IMR-90 (cell line): ENCODE data around the gene CABP1. TPM values are rescaled to one million over a fixed set of nuclear protein-coding genes. Genes with fewer than 3 reads are reported as not detected.
A peak's percentile ranks its signal among the peaks of the same experiment; 100 is the strongest.

ENCODE experiments used
- ATAC-seq: fragments of 200-7000 bp; cut with Tn5 transposase; 2 replicates; pipeline ENCODE4 v1.9.1; 2020; ENCODE audit warnings: low read depth, mild to moderate bottlenecking, moderate library complexity
- BruUV-seq: library from RNA; stranded (reverse); fragments of 400-500 nt; replicated peaks from 2 replicates; lab custom pipeline; 2021; lab: Mats Ljungman, UMichigan
- CTCF ChIA-PET: fragments of 300-600 bp; formaldehyde crosslinking; extraction: SDS; loops from one replicate; lab custom pipeline; 2021; ENCODE audit warnings: antibody characterized with exemption; lab: Yijun Ruan, JAX
- POLR2A ChIA-PET: fragments of 300-600 bp; sonication (Branson Sonifier 250); formaldehyde crosslinking; loops from one replicate; lab custom pipeline; 2022; ENCODE audit warnings: antibody characterized with exemption; ENCODE audit not compliant: unreplicated experiment; lab: Charles Lee
- DNase-seq: peaks from one replicate; pipeline ENCODE4 v3.0.0; 2013
- H2AFZ ChIP-seq: replicated peaks from 2 replicates; pipeline ENCODE3; 2013; ENCODE audit warnings: low read length, mild to moderate bottlenecking; ENCODE audit not compliant: poor library complexity
- H2AK5ac ChIP-seq: 2 replicates; pipeline ENCODE4 v1.6.1; 2013; ENCODE audit warnings: low read depth, low read length, inconsistent platforms
- H2AK9ac ChIP-seq: replicated peaks from 2 replicates; pipeline ENCODE3; 2013; ENCODE audit warnings: mild to moderate bottlenecking, low read depth, low read length, moderate library complexity; ENCODE audit not compliant: poor library complexity
- H2BK120ac ChIP-seq: 2 replicates; pipeline ENCODE4 v1.6.1; 2013; ENCODE audit warnings: low read depth, low read length, inconsistent platforms
- H2BK15ac ChIP-seq: 3 replicates; pipeline ENCODE4 v1.6.1; 2013; ENCODE audit warnings: low read depth, low read length, inconsistent platforms
- H2BK20ac ChIP-seq: 2 replicates; pipeline ENCODE4 v1.6.1; 2013; ENCODE audit warnings: low read depth, mild to moderate bottlenecking, inconsistent platforms, low read length, moderate library complexity
- H2BK5ac ChIP-seq: 2 replicates; pipeline ENCODE4 v1.6.1; 2013; ENCODE audit warnings: mild to moderate bottlenecking, low read depth, low read length, inconsistent platforms; ENCODE audit not compliant: poor library complexity, severe bottlenecking
- H3K14ac ChIP-seq: replicated peaks from 2 replicates; pipeline ENCODE4 v1.6.1; 2013; ENCODE audit warnings: low read depth, low read length, inconsistent platforms
- H3K18ac ChIP-seq: 2 replicates; pipeline ENCODE4 v1.6.1; 2013; ENCODE audit warnings: low read depth, low read length, control low read depth
- H3K23ac ChIP-seq: 2 replicates; pipeline ENCODE4 v1.6.1; 2013; ENCODE audit warnings: low read depth, low read length, inconsistent platforms
- H3K27ac ChIP-seq: 2 replicates; pipeline ENCODE4 v1.5.1; 2013; ENCODE audit warnings: mild to moderate bottlenecking, control low read depth, low read length; ENCODE audit not compliant: insufficient read depth
- H3K27me3 ChIP-seq: 2 replicates; pipeline ENCODE4 v1.6.1; 2013; ENCODE audit warnings: low read length; ENCODE audit not compliant: control insufficient read depth, insufficient read depth
- H3K36me3 ChIP-seq: 2 replicates; pipeline ENCODE4 v1.6.1; 2013; ENCODE audit warnings: low read length, mixed read lengths; ENCODE audit not compliant: control insufficient read depth, insufficient read depth
- H3K4ac ChIP-seq: 2 replicates; pipeline ENCODE4 v1.6.1; 2013; ENCODE audit warnings: low read depth, low read length, inconsistent platforms
- H3K4me1 ChIP-seq: 2 replicates; pipeline ENCODE4 v1.6.1; 2013; ENCODE audit warnings: low read length, mixed read lengths; ENCODE audit not compliant: control insufficient read depth, insufficient read depth
- H3K4me2 ChIP-seq: 2 replicates; pipeline ENCODE4 v1.6.1; 2013; ENCODE audit warnings: low read depth, mild to moderate bottlenecking, control low read depth, low read length, moderate library complexity
- H3K4me3 ChIP-seq: 2 replicates; pipeline ENCODE4 v1.5.1; 2013; ENCODE audit warnings: low read depth, mild to moderate bottlenecking, control low read depth, low read length, moderate library complexity; ENCODE audit not compliant: insufficient read depth
- H3K56ac ChIP-seq: 2 replicates; pipeline ENCODE4 v1.6.1; 2013; ENCODE audit warnings: low read length, inconsistent platforms; ENCODE audit not compliant: insufficient read depth; ENCODE audit errors: extremely low read depth
- H3K79me1 ChIP-seq, 2 experiments: 2 replicates each; pipeline ENCODE4 v1.6.1; 2013; ENCODE audit warnings: low read length in 2 of 2, inconsistent platforms in 1 of 2, low read depth in 1 of 2
- H3K9ac ChIP-seq: 2 replicates; pipeline ENCODE4 v1.6.1; 2013; ENCODE audit warnings: low read depth, low read length, control low read depth
- H3K9me1 ChIP-seq: 2 replicates; pipeline ENCODE4 v1.6.1; 2013; ENCODE audit warnings: low read length, inconsistent platforms; ENCODE audit not compliant: insufficient read depth
- H3K9me3 ChIP-seq: 2 replicates; pipeline ENCODE4 v1.6.1; 2013; ENCODE audit warnings: low read length; ENCODE audit not compliant: control insufficient read depth, insufficient read depth
- H4K20me1 ChIP-seq: 2 replicates; pipeline ENCODE4 v1.6.1; 2013; ENCODE audit warnings: low read length, inconsistent platforms; ENCODE audit not compliant: insufficient read depth
- H4K5ac ChIP-seq: 2 replicates; pipeline ENCODE4 v1.6.1; 2013; ENCODE audit warnings: mild to moderate bottlenecking, low read depth, low read length, control low read depth
- H4K8ac ChIP-seq, 2 experiments: 2 replicates each; pipeline ENCODE4 v1.6.1; 2013; ENCODE audit warnings: low read depth in 2 of 2, low read length in 2 of 2, control low read depth in 1 of 2, inconsistent platforms in 1 of 2
- H4K91ac ChIP-seq: 2 replicates; pipeline ENCODE4 v1.6.1; 2013; ENCODE audit warnings: low read depth, low read length, inconsistent platforms; ENCODE audit not compliant: insufficient read depth
- BHLHE40 ChIP-seq: fragments of 150-350 bp; IDR thresholded peaks from 2 replicates; pipeline ENCODE4 v1.6.1; 2016; ENCODE audit warnings: mild to moderate bottlenecking, low read depth, low read length
- CEBPB ChIP-seq: IDR thresholded peaks from 2 replicates; pipeline ENCODE4 v1.6.1; 2012; ENCODE audit warnings: low read depth, low read length, improper control_type of control experiment
- CHD1 ChIP-seq: IDR thresholded peaks from 2 replicates; pipeline ENCODE4 v1.6.1; 2012; ENCODE audit warnings: low read depth, low read length, improper control_type of control experiment
- CTCF ChIP-seq: conservative IDR thresholded peaks from 2 replicates; pipeline ENCODE4 v1.5.1; 2012; ENCODE audit warnings: mild to moderate bottlenecking, low read depth, low read length, improper control_type of control experiment
- FOS ChIP-seq: fragments of 150-350 bp; IDR thresholded peaks from 2 replicates; pipeline ENCODE4 v1.6.1; 2016; ENCODE audit warnings: low read depth, low read length
- MAFK ChIP-seq: IDR thresholded peaks from 2 replicates; pipeline ENCODE4 v1.6.1; 2012; ENCODE audit warnings: low read depth, low read length, improper control_type of control experiment
- MAZ ChIP-seq: IDR thresholded peaks from 2 replicates; pipeline ENCODE4 v1.6.1; 2012; ENCODE audit warnings: low read depth, mild to moderate bottlenecking, low read length, improper control_type of control experiment, moderate library complexity, borderline replicate concordance
- MXI1 ChIP-seq: IDR thresholded peaks from 2 replicates; pipeline ENCODE4 v1.6.1; 2012; ENCODE audit warnings: low read depth, mild to moderate bottlenecking, low read length, moderate library complexity, borderline replicate concordance
- NFE2L2 ChIP-seq: fragments of 150-350 bp; IDR thresholded peaks from 2 replicates; pipeline ENCODE4 v1.6.1; 2016; ENCODE audit warnings: low read depth, mild to moderate bottlenecking, low read length
- POLR2A ChIP-seq: IDR thresholded peaks from 2 replicates; pipeline ENCODE4 v1.6.1; 2012; ENCODE audit warnings: mild to moderate bottlenecking, low read depth, low read length
- RAD21 ChIP-seq: IDR thresholded peaks from 2 replicates; pipeline ENCODE4 v1.6.1; 2012; ENCODE audit warnings: low read length, improper control_type of control experiment
- RCOR1 ChIP-seq: IDR thresholded peaks from 2 replicates; pipeline ENCODE4 v1.6.1; 2012; ENCODE audit warnings: mild to moderate bottlenecking, low read length, improper control_type of control experiment; ENCODE audit not compliant: insufficient replicate concordance
- RFX5 ChIP-seq: IDR thresholded peaks from 2 replicates; pipeline ENCODE4 v1.8.0; 2012; ENCODE audit warnings: low read depth, mild to moderate bottlenecking, low read length, moderate library complexity
- SMC3 ChIP-seq: fragments of 150-350 bp; IDR thresholded peaks from 2 replicates; pipeline ENCODE4 v1.6.1; 2016; ENCODE audit warnings: low read depth, mild to moderate bottlenecking, antibody characterized with exemption, low read length, moderate library complexity
- WGBS, 2 experiments: methylation state at CpG; one replicate each; pipeline versions ENCODE4 v1.1.5 to v1.1.7; 2013; ENCODE audit warnings: missing lambda C conversion rate in 2 of 2; ENCODE audit not compliant: insufficient read length in 1 of 2; ENCODE audit errors: extremely low coverage in 2 of 2; 5-methylcytosine and 5-hydroxymethylcytosine counted together
- dilution Hi-C: fragments of 300-500 bp; cut with HindIII; formaldehyde crosslinking; loops from one replicate; pipeline ENCODE4 v1.14.3; 2018; ENCODE audit warnings: low sequenced_read_pairs; ENCODE audit not compliant: unreplicated experiment
- in situ Hi-C: fragments of 300-500 bp; cut with MboI; formaldehyde crosslinking; loops from 3 replicates; pipeline ENCODE4 v1.14.3; 2019; ENCODE audit warnings: low sequenced_read_pairs, inconsistent platforms, mixed read lengths
- intact Hi-C: fragments of 100-400 bp; cut with micrococcal nuclease; formaldehyde crosslinking; loops from 2 replicates; pipeline ENCODE4 v1.10.0; 2022
- polyA plus RNA-seq, 3 experiments: library from polyadenylated mRNA; depleted of rRNA; stranded (reverse); fragments of >200 nt; gene quantifications; 2 replicates each; pipeline ENCODE4 v1.2.3, GENCODE V29; 2012; ENCODE audit warnings: low replicate concordance in 1 of 3
- total RNA-seq: library from RNA; depleted of rRNA; stranded (reverse); fragments of >200 nt; gene quantifications from 2 replicates; pipeline ENCODE4 v1.2.3, GENCODE V29; 2012
- TF ChIP-seq, protein P1 (sequence below): fragments of 150-350 bp; IDR thresholded peaks from 2 replicates; pipeline ENCODE4 v1.6.1; 2017; ENCODE audit warnings: mild to moderate bottlenecking, antibody characterized with exemption, low read length, low read depth
- TF ChIP-seq, protein P2 (sequence below): fragments of 150-350 bp; IDR thresholded peaks from 2 replicates; pipeline ENCODE4 v1.6.1; 2016; ENCODE audit warnings: low read depth, mild to moderate bottlenecking, low read length, moderate library complexity, borderline replicate concordance

The CABP1 gene
- total and polyA plus RNA-seq, 2 of the 4 experiments (the other 2 are of a cell fraction), result 0.54 to 1.1 TPM

DNA sequence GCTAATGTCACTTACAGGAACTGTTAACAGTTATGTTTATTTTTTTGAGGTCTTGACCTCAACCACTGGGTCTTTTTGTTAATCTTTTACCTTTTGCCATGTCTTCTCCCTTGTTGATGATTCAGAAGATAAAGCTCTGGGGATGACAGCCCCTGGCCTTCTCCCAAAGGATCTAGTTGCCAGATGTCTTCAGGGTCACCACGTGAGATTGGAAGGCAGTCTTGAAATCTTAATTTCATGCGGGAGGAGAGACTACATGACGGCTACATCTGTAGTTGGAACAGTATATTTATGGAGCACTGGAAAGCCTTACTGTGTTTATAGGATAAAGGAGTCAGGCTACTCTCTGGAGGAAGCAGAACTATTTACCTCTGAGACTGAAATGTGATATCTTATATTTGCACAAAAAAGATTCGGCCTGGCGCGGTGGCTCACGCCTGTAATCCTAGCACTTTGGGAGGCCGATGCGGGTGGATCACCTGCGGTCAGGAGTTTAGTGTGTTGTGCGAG, 52.2 kb downstream of the CABP1 start:
- no peak overlapping the region for H3K56ac ChIP-seq
- 60% methylated on average over 2 of the region's 11 CpGs; no CpG with 5 or more reads in 1 of the 2 experiments for WGBS, 2 experiments
- no peak overlapping the region for H3K18ac ChIP-seq
- H3K27ac ChIP-seq, result no peak overlapping the region
- H3K23ac ChIP-seq, result no peak overlapping the region
- DNase-seq (peak; percentile 45), ATAC-seq (peak; percentile 35; the same call in 1 of the 2 replicates)
- H3K27me3 ChIP-seq, result no peaks in the 10 kb centered on the region
- no peak overlapping the region for H2BK20ac ChIP-seq
- peaks cover 44 to 80% of the 10 kb centered on the region in 2 experiments for H3K79me1 ChIP-seq
- no TSS peak for BruUV-seq
- no peak overlapping the region for H2AK9ac ChIP-seq
- ChIA-PET POLR2A (no interaction called here), CTCF (interaction anchor here (0.9 kb wide), 1 partner anchor 43 kb away, joined by 3 read pairs; no protein-coding TSS in a partner anchor)
- peak overlapping the region; percentile 10; the same call in 1 of the 2 replicates for H3K4me2 ChIP-seq
- H2BK120ac ChIP-seq, result no peak overlapping the region
- H3K9me1 ChIP-seq, result peaks cover 35% of the 10 kb centered on the region
- H3K4me3 ChIP-seq, result no peak overlapping the region
- no peak overlapping the region for H3K4ac ChIP-seq
- intact Hi-C loops, result no loop called here
- H2BK5ac ChIP-seq, result no peak overlapping the region
- TF ChIP-seq RFX5 (no peak), CEBPB (no peak), POLR2A (no peak), CTCF (no peak), CHD1 (no peak), RAD21 (no peak), NFE2L2 (no peak), MXI1 (no peak), FOS (no peak), SMC3 (no peak), RCOR1 (no peak), BHLHE40 (no peak), MAFK (no peak), MAZ (no peak)
- TF ChIP-seq, protein P1, sequence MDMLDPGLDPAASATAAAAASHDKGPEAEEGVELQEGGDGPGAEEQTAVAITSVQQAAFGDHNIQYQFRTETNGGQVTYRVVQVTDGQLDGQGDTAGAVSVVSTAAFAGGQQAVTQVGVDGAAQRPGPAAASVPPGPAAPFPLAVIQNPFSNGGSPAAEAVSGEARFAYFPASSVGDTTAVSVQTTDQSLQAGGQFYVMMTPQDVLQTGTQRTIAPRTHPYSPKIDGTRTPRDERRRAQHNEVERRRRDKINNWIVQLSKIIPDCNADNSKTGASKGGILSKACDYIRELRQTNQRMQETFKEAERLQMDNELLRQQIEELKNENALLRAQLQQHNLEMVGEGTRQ, result no peak
- TF ChIP-seq, protein P2, sequence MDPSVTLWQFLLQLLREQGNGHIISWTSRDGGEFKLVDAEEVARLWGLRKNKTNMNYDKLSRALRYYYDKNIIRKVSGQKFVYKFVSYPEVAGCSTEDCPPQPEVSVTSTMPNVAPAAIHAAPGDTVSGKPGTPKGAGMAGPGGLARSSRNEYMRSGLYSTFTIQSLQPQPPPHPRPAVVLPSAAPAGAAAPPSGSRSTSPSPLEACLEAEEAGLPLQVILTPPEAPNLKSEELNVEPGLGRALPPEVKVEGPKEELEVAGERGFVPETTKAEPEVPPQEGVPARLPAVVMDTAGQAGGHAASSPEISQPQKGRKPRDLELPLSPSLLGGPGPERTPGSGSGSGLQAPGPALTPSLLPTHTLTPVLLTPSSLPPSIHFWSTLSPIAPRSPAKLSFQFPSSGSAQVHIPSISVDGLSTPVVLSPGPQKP, result no peak
- no peaks in the 10 kb centered on the region for H3K9me3 ChIP-seq
- H4K20me1 ChIP-seq, result peaks cover 79% of the 10 kb centered on the region
- no peak overlapping the region for H3K14ac ChIP-seq
- peaks cover 11% of the 10 kb centered on the region for H3K4me1 ChIP-seq
- no peak overlapping the region for H2AK5ac ChIP-seq
- in situ Hi-C loops, result no loop called here
- H2BK15ac ChIP-seq, result no peak overlapping the region
- no peak overlapping the region for H4K5ac ChIP-seq
- no peak overlapping the region for H2AFZ ChIP-seq
- no peak overlapping the region for H4K91ac ChIP-seq
- H3K36me3 ChIP-seq, result peaks cover 26% of the 10 kb centered on the region
- no peak overlapping the region for H3K9ac ChIP-seq
- dilution Hi-C loops, result no loop called here
- no peak overlapping the region for H4K8ac ChIP-seq
